H1 (cell line): ENCODE results near the gene RASA1. TPM values are rescaled to one million over a fixed set of nuclear protein-coding genes. Genes with fewer than 3 reads are reported as not detected.

ENCODE experiments used
- CHD7 ChIP-seq: fragments of 300-600 bp; sonication (generic); IDR thresholded peaks from 2 replicates; pipeline ENCODE4 v1.7.1; 2012; ENCODE audit warnings: low read length, moderate library complexity, mild to moderate bottlenecking, inconsistent platforms; ENCODE audit not compliant: insufficient replicate concordance
- HDAC2 ChIP-seq, 2 experiments: fragments of 300-600 bp in 1 of 2; sonication (generic) in 1 of 2; IDR thresholded peaks; 2 replicates each; pipeline ENCODE4 v1.6.1; 2011 to 2012; ENCODE audit warnings: low read depth in 2 of 2, low read length in 2 of 2, mild to moderate bottlenecking in 2 of 2, moderate library complexity in 2 of 2, borderline replicate concordance in 1 of 2, inconsistent platforms in 1 of 2
- POU5F1 ChIP-seq: IDR thresholded peaks from 2 replicates; pipeline ENCODE4 v1.6.1; 2011; ENCODE audit warnings: low read depth, mild to moderate bottlenecking, low read length, moderate library complexity
- SRF ChIP-seq: IDR thresholded peaks from 2 replicates; pipeline ENCODE4 v1.6.1; 2011; ENCODE audit warnings: mild to moderate bottlenecking, low read depth, low read length, moderate library complexity
- polyA plus RNA-seq, 7 experiments: library from polyadenylated mRNA; depleted of rRNA in 3 of 7; stranded (reverse) in 5 of 7; unstranded in 2 of 7; fragments of >200 nt in 5 of 7; fragments of 200-250 nt in 2 of 7; gene quantifications; 1 replicate in 5 of 7; 2 replicates in 1 of 7; 4 replicates in 1 of 7; pipeline versions ENCODE4 v1.2.1 to v1.2.3, GENCODE V29; 2011 to 2013; ENCODE audit warnings: missing spikeins in 2 of 7, mixed read lengths in 2 of 7
- total RNA-seq: library from RNA; stranded (reverse); fragmentation: NEBNext Ultra II Directional; extraction: Animal tissue kit (Norgen Biotek cat#: 25700); gene quantifications from 2 replicates; pipeline ENCODE4 v1.2.1, GENCODE V29; 2021
- TF ChIP-seq, protein P1 (sequence below): IDR thresholded peaks from 2 replicates; pipeline ENCODE4 v1.6.1; 2011; ENCODE audit warnings: low read depth, mild to moderate bottlenecking, low read length; ENCODE audit not compliant: insufficient read depth

Gene RASA1
- total and polyA plus RNA-seq, 2 of the 8 experiments (the other 6 are each of a cell fraction or from before 2014, with no cell fraction given): 15.9 to 33.8 TPM

DNA sequence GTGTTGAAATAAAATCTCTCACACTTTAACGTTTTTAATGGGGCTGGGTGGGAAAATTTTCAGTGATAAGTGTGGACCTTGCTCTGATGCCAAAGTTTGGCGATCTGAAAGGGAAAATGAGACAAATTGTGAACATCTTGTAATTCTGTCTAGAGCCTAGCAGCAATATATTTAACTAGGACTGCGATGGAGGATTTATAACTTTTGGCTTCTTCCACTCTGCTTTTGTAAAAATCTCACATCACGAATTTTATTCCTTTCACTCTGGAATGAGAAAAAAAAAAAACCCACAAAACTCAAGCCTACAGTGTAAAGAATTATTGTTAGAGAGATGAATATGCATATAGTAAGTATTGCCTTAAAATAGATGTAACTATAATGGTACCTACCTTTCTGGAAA is 125.1 kb downstream of the RASA1 start (continued):
- no peak for TF ChIP-seq CHD7
- no peak for TF ChIP-seq POU5F1
- TF ChIP-seq, protein P1, sequence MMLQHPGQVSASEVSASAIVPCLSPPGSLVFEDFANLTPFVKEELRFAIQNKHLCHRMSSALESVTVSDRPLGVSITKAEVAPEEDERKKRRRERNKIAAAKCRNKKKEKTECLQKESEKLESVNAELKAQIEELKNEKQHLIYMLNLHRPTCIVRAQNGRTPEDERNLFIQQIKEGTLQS: no peak
- no peak for TF ChIP-seq HDAC2 (IDR thresholded peaks at IDR 0.05; ENCODE audit: borderline replicate concordance in 1 of 2, low read depth in 2 of 2, low read length in 2 of 2)
- TF ChIP-seq SRF: no peak
